Uterus (tissue), 4 donors: ENCODE data around the gene AKT2. TPM values are rescaled to one million over a fixed set of nuclear protein-coding genes. Genes with fewer than 3 reads are reported as not detected.

Experiments used
- DNase-seq, 2 donors: peaks; one replicate each; pipeline ENCODE4 v3.0.0-alpha.2; 2019 to 2020
- H3K27ac ChIP-seq, 2 donors: fragments of 200-600 bp; sonication (generic); 1 replicate in 1 of 2; 2 replicates in 1 of 2; pipeline ENCODE4 v1.5.1; 2016 to 2018
- H3K27me3 ChIP-seq, 2 donors: fragments of 200-600 bp; sonication (generic); one replicate each; pipeline ENCODE4 v1.5.1; 2018 to 2019; ENCODE audit warnings: control low read depth in 1 of 2
- H3K36me3 ChIP-seq, 2 donors: fragments of 200-600 bp; sonication (generic); one replicate each; pipeline ENCODE4 v1.5.1; 2019; ENCODE audit warnings: control low read depth in 1 of 2
- H3K4me1 ChIP-seq, 2 donors: fragments of 200-600 bp; sonication (generic); one replicate each; pipeline ENCODE4 v1.5.1; 2018 to 2019; ENCODE audit warnings: control low read depth in 1 of 2
- H3K4me3 ChIP-seq, 2 donors: fragments of 200-600 bp; sonication (generic); 1 replicate in 1 of 2; 2 replicates in 1 of 2; pipeline ENCODE4 v1.5.1; 2018 to 2019; ENCODE audit warnings: mild to moderate bottlenecking in 1 of 2
- H3K9me3 ChIP-seq, 2 donors: fragments of 200-600 bp; sonication (generic); one replicate each; pipeline ENCODE4 v1.5.1; 2019; ENCODE audit warnings: control low read depth in 1 of 2
- CTCF ChIP-seq, 4 experiments: fragments of 200-600 bp in 2 of 4; fragments of 450-650 bp in 2 of 4; sonication (generic) in 2 of 4; IDR thresholded peaks; one replicate each; pipeline ENCODE4 v1.5.1; 2016 to 2019; ENCODE audit warnings: antibody characterized with exemption in 4 of 4, mild to moderate bottlenecking in 2 of 4, moderate library complexity in 1 of 4
- POLR2A ChIP-seq, 2 donors: fragments of 450-650 bp; IDR thresholded peaks; one replicate each; pipeline ENCODE4 v1.6.1; 2016; ENCODE audit warnings: antibody characterized with exemption in 2 of 2, mild to moderate bottlenecking in 1 of 2, moderate library complexity in 1 of 2
- intact Hi-C: fragments of 100-400 bp; cut with DNase I; formaldehyde crosslinking; loops from one replicate; pipeline ENCODE4 v1.15.1; 2023; ENCODE audit warnings: low total_unique reads
- total RNA-seq, 4 donors: library from RNA; depleted of rRNA in 3 of 4; stranded (reverse); fragments of >200 nt in 3 of 4; gene quantifications; one replicate each; pipeline versions ENCODE4 v1.1.0 to v1.2.4, GENCODE V29; 2014 to 2023
- donor health status: DM: yes; HTN: yes; CAD: no.

AKT2 gene
- total RNA-seq, 4 donors from 2014 or later: 32.6 to 177 (median 95.2) TPM

DNA sequence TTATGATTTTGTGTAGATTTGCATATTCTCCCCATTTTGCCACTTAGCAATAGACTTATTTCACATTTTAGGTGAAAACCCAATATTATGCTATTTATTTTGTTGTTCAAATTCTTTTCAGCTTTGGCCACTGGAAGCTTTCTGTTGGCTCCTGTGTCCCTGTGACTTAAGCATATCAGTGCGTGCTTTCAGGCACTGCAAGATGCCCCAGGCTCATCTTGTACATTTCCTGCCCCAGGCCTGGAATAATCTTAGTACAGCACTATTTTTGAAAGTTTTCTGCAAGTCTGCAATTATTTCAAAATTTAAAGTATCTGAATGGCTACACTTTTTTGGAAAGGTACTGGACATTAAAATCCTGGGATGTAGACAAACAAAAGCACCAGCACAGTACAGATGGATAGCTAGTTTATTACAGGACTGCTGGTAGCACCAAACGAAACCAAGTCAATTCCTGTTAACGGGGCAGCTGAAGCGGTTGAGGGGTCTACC, 55.2 kb downstream of the AKT2 start:
- H3K4me1 ChIP-seq: peaks cover 0 to 10% of the 10 kb centered on the region in 2 donors
- no peaks in the 10 kb centered on the region for H3K9me3 ChIP-seq
- intact Hi-C loops: no loop called here
- TF ChIP-seq POLR2A (IDR thresholded peaks at IDR 0.05) (no peak), CTCF (IDR thresholded peaks at IDR 0.05) (no peak)
- H3K27me3 ChIP-seq: peaks cover 0 to 3% of the 10 kb centered on the region in 2 donors
- no peak for DNase-seq
- H3K4me3 ChIP-seq: no peak overlapping the region
- no peaks in the 10 kb centered on the region for H3K36me3 ChIP-seq
- no peak overlapping the region for H3K27ac ChIP-seq

GRCh38 chr19:40229484-40229883, 55.7 kb downstream of the AKT2 start:
- intact Hi-C loops: no loop called here
- Histone ChIP-seq H3K4me1 (peaks cover 0 to 10% of the 10 kb centered on the region in 2 donors), H3K9me3 (no peaks in the 10 kb centered on the region), H3K36me3 (no peaks in the 10 kb centered on the region), H3K27me3 (peaks cover 0 to 8% of the 10 kb centered on the region in 2 donors), H3K27ac (no peak overlapping the region), H3K4me3 (no peak overlapping the region)
- no peak for TF ChIP-seq POLR2A (IDR thresholded peaks at IDR 0.05)
- TF ChIP-seq CTCF (IDR thresholded peaks at IDR 0.05): no peak
- DNase-seq: no peak

- TF ChIP-seq POLR2A (IDR thresholded peaks at IDR 0.05) (no peak), CTCF (IDR thresholded peaks at IDR 0.05) (no peak)
- Histone ChIP-seq H3K27me3 (peaks cover 0 to 12% of the 10 kb centered on the region in 2 donors), H3K9me3 (no peaks in the 10 kb centered on the region), H3K4me3 (no peak overlapping the region), H3K4me1 (peaks cover 0 to 10% of the 10 kb centered on the region in 2 donors), H3K27ac (no peak overlapping the region), H3K36me3 (no peaks in the 10 kb centered on the region)
- intact Hi-C loops: no loop called here
- DNase-seq: no peak
Observed at GRCh38 chr19:40228863-40229262, 56.3 kb downstream of the AKT2 start.

- TF ChIP-seq CTCF (IDR thresholded peaks at IDR 0.05) (no peak), POLR2A (IDR thresholded peaks at IDR 0.05) (no peak)
Observed at GRCh38 chr19:40228346-40228745, 56.8 kb downstream of the AKT2 start.

GRCh38 chr19:40225440-40226305, 59.5 kb downstream of the AKT2 start:
- peak overlapping the region; percentile 9 to 23 for H3K4me3 ChIP-seq
- TF ChIP-seq POLR2A (IDR thresholded peaks at IDR 0.05): no peak
- TF ChIP-seq CTCF (IDR thresholded peaks at IDR 0.05): no peak
- no peaks in the 10 kb centered on the region for H3K36me3 ChIP-seq
- H3K27me3 ChIP-seq: peaks cover 0 to 22% of the 10 kb centered on the region in 2 donors
- peaks cover 0 to 8% of the 10 kb centered on the region in 2 donors for H3K4me1 ChIP-seq
- H3K9me3 ChIP-seq: no peaks in the 10 kb centered on the region
- intact Hi-C loops: loop anchor here (2.0 kb wide), 1 partner anchor 79 kb away; no protein-coding TSS in a partner anchor
- DNase-seq: no peak
- no peak overlapping the region for H3K27ac ChIP-seq

More at GRCh38 chr19:40228346-40228745, 56.8 kb downstream of the AKT2 start:
- Histone ChIP-seq H3K9me3 (no peaks in the 10 kb centered on the region), H3K27me3 (peaks cover 0 to 17% of the 10 kb centered on the region in 2 donors), H3K36me3 (no peaks in the 10 kb centered on the region), H3K27ac (no peak overlapping the region), H3K4me1 (peaks cover 0 to 10% of the 10 kb centered on the region in 2 donors), H3K4me3 (no peak overlapping the region)
- no peak for DNase-seq
- intact Hi-C loops: no loop called here
